Peyer's patch (tissue), 4 donors: ENCODE results near the gene ORAI3. TPM values are rescaled to one million over a fixed set of nuclear protein-coding genes. Genes with fewer than 3 reads are reported as not detected.

ENCODE experiments used
- DNase-seq, 3 donors: peaks; one replicate each; pipeline ENCODE4 v3.0.0-alpha.2; 2017 to 2019
- H3K27ac ChIP-seq, 4 donors: fragments of 200-600 bp; sonication (generic); one replicate each; pipeline ENCODE4 v1.5.1; 2016 to 2019
- H3K27me3 ChIP-seq, 2 donors: fragments of 200-600 bp; sonication (generic); one replicate each; pipeline ENCODE4 v1.5.1; 2019
- H3K36me3 ChIP-seq, 3 donors: fragments of 200-600 bp; sonication (generic); one replicate each; pipeline ENCODE4 v1.5.1; 2016 to 2019
- H3K4me1 ChIP-seq, 4 donors: fragments of 200-600 bp; sonication (generic); one replicate each; pipeline ENCODE4 v1.5.1; 2016 to 2019
- H3K4me3 ChIP-seq, 4 donors: fragments of 200-600 bp; sonication (generic); 1 replicate in 3 of 4; 2 replicates in 1 of 4; pipeline ENCODE4 v1.5.1; 2016 to 2019; ENCODE audit warnings: mild to moderate bottlenecking in 1 of 4
- H3K9me3 ChIP-seq, 4 donors: fragments of 200-600 bp; sonication (generic); one replicate each; pipeline ENCODE4 v1.5.1; 2016 to 2019; ENCODE audit warnings: mild to moderate bottlenecking in 1 of 4
- POLR2A ChIP-seq, 2 donors: fragments of 450-650 bp; IDR thresholded peaks; one replicate each; pipeline ENCODE4 v1.5.1; 2017; ENCODE audit warnings: antibody characterized with exemption in 2 of 2, mild to moderate bottlenecking in 2 of 2, moderate library complexity in 2 of 2
- total RNA-seq, 4 donors: library from RNA; depleted of rRNA; stranded (reverse); fragments of >200 nt; gene quantifications; one replicate each; pipeline ENCODE4 v1.1.0, GENCODE V29; 2016
- TF ChIP-seq, protein P1 (sequence below), 6 experiments: fragments of 450-650 bp in 4 of 6; fragments of 200-600 bp in 2 of 6; sonication (generic) in 1 of 6; IDR thresholded peaks; one replicate each; pipeline ENCODE4 v1.5.1; 2017 to 2019; ENCODE audit warnings: antibody characterized with exemption in 6 of 6, mild to moderate bottlenecking in 3 of 6, moderate library complexity in 1 of 6

ORAI3 gene
- total RNA-seq, 4 donors from 2014 or later, result 10.7 to 25.0 (median 20.3) TPM

DNA sequence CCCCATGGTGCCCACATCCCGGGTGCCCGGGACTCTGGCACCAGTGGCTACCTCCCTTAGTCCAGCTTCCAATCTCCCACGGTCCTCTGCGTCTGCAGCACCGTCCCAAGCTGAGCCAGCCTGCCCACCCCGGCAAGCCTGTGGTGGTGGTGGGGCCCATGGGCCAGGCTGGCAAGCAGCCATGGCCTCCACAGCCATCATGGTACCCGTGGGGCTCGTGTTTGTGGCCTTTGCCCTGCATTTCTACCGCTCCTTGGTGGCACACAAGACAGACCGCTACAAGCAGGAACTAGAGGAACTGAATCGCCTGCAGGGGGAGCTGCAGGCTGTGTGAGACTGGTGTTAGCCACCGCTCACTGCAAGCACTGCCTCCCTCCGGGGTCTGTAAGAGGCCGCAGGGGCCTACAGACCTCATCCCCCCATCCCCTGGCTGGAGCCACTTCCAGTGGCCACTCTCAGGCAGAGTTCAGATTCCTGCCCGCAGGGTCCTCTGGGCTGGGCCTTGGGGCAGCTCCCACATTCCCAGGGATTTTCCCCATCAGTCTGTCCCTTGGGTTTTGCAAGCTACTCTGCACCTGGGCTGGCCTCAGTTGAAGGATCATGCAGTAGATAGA lies 4.8 kb downstream of the ORAI3 start:
- Histone ChIP-seq H3K4me1 (peaks cover 2 to 42% (median 9%) of the 10 kb centered on the region in 4 donors), H3K27me3 (no peaks in the 10 kb centered on the region), H3K9me3 (no peaks in the 10 kb centered on the region), H3K4me3 (no peak overlapping the region), H3K27ac (peak overlapping the region in 2 of 4 donors; percentile 25 to 27), H3K36me3 (no peaks in the 10 kb centered on the region)
- TF ChIP-seq, protein P1, sequence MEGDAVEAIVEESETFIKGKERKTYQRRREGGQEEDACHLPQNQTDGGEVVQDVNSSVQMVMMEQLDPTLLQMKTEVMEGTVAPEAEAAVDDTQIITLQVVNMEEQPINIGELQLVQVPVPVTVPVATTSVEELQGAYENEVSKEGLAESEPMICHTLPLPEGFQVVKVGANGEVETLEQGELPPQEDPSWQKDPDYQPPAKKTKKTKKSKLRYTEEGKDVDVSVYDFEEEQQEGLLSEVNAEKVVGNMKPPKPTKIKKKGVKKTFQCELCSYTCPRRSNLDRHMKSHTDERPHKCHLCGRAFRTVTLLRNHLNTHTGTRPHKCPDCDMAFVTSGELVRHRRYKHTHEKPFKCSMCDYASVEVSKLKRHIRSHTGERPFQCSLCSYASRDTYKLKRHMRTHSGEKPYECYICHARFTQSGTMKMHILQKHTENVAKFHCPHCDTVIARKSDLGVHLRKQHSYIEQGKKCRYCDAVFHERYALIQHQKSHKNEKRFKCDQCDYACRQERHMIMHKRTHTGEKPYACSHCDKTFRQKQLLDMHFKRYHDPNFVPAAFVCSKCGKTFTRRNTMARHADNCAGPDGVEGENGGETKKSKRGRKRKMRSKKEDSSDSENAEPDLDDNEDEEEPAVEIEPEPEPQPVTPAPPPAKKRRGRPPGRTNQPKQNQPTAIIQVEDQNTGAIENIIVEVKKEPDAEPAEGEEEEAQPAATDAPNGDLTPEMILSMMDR (IDR thresholded peaks at IDR 0.05), result peak in 5 of 6 experiments; percentile 55 to 63 (median 60)
- no peak for TF ChIP-seq POLR2A (IDR thresholded peaks at IDR 0.05)
- DNase-seq, result peak; percentile 62 to 79 (median 76)

DNA sequence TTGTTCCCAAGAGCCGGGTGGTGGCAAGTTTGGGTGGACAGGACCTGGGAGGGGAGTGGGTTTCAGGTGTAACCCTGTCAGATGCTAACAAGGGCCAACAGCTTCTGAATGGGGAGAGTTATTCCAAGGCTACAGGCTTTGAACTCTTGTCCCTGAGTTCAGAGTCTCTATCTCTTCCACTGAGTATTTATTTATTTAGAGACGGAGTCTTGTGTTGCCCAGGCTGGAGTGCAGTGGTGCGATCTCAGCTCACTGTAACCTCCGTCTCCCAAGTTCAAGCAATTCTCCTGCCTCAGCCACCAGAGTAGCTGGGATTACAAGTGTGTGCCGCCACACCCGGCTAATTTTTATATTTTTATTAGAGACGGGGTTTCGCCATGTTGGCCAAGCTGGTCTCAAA lies 6.1 kb downstream of the ORAI3 start:
- no peaks in the 10 kb centered on the region for H3K9me3 ChIP-seq
- no peak overlapping the region for H3K4me3 ChIP-seq
- H3K36me3 ChIP-seq, result peaks cover 0 to 10% (median 0%) of the 10 kb centered on the region in 3 donors
- no peak for DNase-seq
- H3K4me1 ChIP-seq, result peaks cover 2 to 46% (median 15%) of the 10 kb centered on the region in 4 donors
- H3K27me3 ChIP-seq, result no peaks in the 10 kb centered on the region
- no peak for TF ChIP-seq POLR2A (IDR thresholded peaks at IDR 0.05)
- TF ChIP-seq, protein P1 (IDR thresholded peaks at IDR 0.05), result no peak
- H3K27ac ChIP-seq, result no peak overlapping the region

DNA sequence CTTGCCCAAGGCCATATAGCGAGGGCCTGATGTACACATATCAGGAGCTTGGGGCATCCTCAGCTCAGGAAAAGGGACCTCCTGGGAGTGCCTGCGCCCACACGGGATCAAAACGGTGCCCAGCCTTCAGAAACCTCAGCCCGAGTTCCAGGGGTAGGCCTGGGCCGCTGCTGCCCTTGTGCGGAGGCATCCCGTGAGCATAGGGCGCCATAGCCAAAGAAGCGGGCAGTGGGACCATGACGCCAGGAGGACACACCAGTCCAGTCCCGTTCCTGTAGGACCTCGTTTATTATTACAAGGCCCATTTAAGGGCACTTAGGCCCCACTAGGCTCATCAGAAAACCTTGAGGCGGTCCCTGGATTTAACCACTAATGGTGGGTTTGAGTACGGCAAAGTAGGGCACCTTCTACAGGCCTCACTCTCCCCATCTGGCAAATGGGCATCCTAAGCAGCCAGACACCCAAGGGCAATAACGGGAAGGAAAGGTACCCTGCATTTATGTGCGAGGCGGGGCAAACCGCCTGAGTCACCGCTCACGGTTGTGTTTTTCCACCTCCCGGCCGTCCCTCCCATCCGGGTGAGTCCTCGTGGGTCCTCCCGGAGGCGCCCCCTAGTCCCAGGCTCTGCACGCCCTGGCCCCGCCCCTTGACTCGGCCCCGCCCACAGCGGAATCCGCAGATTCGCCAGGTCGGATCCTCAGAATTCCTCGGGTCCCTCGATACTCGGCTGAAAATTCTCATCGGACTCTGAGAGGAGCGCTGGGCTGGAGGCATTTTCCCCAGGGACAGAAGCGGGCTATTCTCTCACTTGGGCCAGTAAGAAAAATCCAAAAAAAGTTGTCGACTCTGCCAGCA lies 8.0 kb downstream of the ORAI3 start:
- DNase-seq, result peak; percentile 77 to 91 (median 90)
- peaks cover 0 to 26% (median 0%) of the 10 kb centered on the region in 3 donors for H3K36me3 ChIP-seq
- TF ChIP-seq, protein P1 (IDR thresholded peaks at IDR 0.05), result peak in 2 of 6 experiments; percentile 11 to 29
- no peak for TF ChIP-seq POLR2A (IDR thresholded peaks at IDR 0.05)
- H3K27me3 ChIP-seq, result no peaks in the 10 kb centered on the region
- no peaks in the 10 kb centered on the region for H3K9me3 ChIP-seq
- peak overlapping the region; percentile 89 to 99 (median 95) for H3K27ac ChIP-seq
- peak overlapping the region; percentile 67 to 93 (median 83) for H3K4me3 ChIP-seq
- H3K4me1 ChIP-seq, result peaks cover 2 to 29% (median 8%) of the 10 kb centered on the region in 4 donors

DNA sequence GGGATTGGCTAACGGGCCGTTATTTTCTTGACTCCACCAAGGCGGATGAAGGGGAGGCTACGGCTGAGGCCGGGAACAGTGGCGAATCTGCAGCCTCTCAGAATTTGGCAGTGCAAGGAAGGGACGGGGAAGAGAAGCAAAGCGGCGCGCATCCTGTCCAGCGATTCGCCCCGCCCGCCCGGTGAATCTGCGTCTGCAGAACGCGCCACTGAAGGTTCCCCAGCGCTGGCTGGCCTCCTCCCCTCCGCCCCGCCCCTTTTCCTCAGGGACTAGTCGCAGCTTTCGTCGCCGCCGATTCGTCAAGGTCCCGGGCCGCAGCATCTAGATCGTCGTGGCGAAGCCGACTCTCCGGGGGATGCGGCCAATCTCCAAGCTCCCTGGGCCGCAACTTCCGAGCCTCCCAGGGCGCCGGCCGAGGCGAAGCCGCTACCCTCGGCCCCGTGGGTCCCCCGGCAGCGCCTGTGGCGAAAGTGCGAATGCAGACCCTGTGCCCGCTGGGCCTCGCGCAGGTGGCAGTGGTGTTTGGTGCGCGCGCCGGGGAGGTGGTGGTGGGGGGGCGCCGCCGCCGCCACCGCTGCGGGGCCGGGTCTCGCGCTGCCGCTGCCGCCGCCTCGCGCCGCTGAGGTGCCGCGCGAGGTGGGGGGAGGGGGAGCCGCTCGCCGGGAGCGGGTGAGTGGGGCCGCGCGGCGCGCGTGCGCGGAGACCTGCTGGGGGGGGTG lies 8.7 kb downstream of the ORAI3 start, which contains the start of gene SETD1A:
Gene SETD1A (plus strand): TSS at position 299 of the 719 bp plus-strand sequence. CDS start 978 bp downstream, outside the sequence.
- DNase-seq, result peak; percentile 97 to 98 (median 98)
- Histone ChIP-seq H3K9me3 (no peaks in the 10 kb centered on the region), H3K36me3 (peaks cover 0 to 34% (median 0%) of the 10 kb centered on the region in 3 donors)

More for the DNA sequence above, 8.7 kb downstream of the ORAI3 start, which contains the start of gene SETD1A:
- Histone ChIP-seq H3K4me1 (peaks cover 2 to 29% (median 8%) of the 10 kb centered on the region in 4 donors), H3K27ac (peak within 1 kb of the TSS; percentile 89 to 99 (median 95)), H3K4me3 (peak within 1 kb of the TSS; percentile 67 to 93 (median 83)), H3K27me3 (no peaks in the 10 kb centered on the region)
- TF ChIP-seq, protein P1 (IDR thresholded peaks at IDR 0.05), result peak in 4 of 6 experiments; percentile 2 to 31 (median 28)
- peak in 1 of 2 donors; percentile 60 for TF ChIP-seq POLR2A (IDR thresholded peaks at IDR 0.05)
